HFFc6 (cell line): ENCODE data around the gene ELMOD3. TPM values are rescaled to one million over a fixed set of nuclear protein-coding genes. Genes with fewer than 3 reads are reported as not detected.
"Not testable (repeated sequence)": the region's sequence is repeated elsewhere in the genome, so short reads cannot be mapped to it uniquely, and the experiment has no call there.

ENCODE experiments used
- DNase-seq: peaks from one replicate; pipeline ENCODE4 v3.0.0-alpha.2; 2018
- H3K27ac Mint-ChIP-seq: 2 replicates; pipeline ENCODE4 v1.8.0; 2020; ENCODE audit warnings: mild to moderate bottlenecking, mixed read lengths
- H3K27me3 Mint-ChIP-seq: 2 replicates; pipeline ENCODE4 v1.8.0; 2021; ENCODE audit warnings: mild to moderate bottlenecking, moderate library complexity, mixed read lengths; ENCODE audit not compliant: insufficient read depth
- H3K36me3 Mint-ChIP-seq: 2 replicates; pipeline ENCODE4 v1.8.0; 2021; ENCODE audit warnings: low read depth, mixed read lengths
- H3K4me1 Mint-ChIP-seq: 2 replicates; pipeline ENCODE4 v1.8.0; 2020; ENCODE audit warnings: low read depth, mixed read lengths
- H3K4me3 Mint-ChIP-seq: 2 replicates; pipeline ENCODE4 v1.8.0; 2020; ENCODE audit warnings: mild to moderate bottlenecking, moderate library complexity, mixed read lengths
- H3K9me3 Mint-ChIP-seq: 2 replicates; pipeline ENCODE4 v1.8.0; 2020; ENCODE audit warnings: mild to moderate bottlenecking, mixed read lengths
- CTCF ChIP-seq: fragments of 200-600 bp; sonication (generic); IDR thresholded peaks from 2 replicates; pipeline ENCODE4 v1.5.0; 2021; ENCODE audit warnings: antibody characterized with exemption, mild to moderate bottlenecking
- total RNA-seq, 6 experiments: library from RNA; stranded (reverse); fragmentation: NEBNext Ultra II Directional; extraction: Animal tissue kit (Norgen Biotek cat#: 25700); gene quantifications; 2 replicates in 1 of 6; 3 replicates in 5 of 6; pipeline ENCODE4 v1.2.3, GENCODE V29; 2021

ELMOD3 gene
- total RNA-seq, 6 experiments from 2014 or later, result 7.0 to 10.9 (median 9.3) TPM

- no peak for TF ChIP-seq CTCF
- Mint-ChIP-seq H3K36me3 (no peaks in the 10 kb centered on the region), H3K4me3 (peak overlapping the region; percentile 57), H3K27me3 (peaks cover 2% of the 10 kb centered on the region), H3K27ac (peak overlapping the region; percentile 79), H3K9me3 (no peaks in the 10 kb centered on the region), H3K4me1 (peaks cover 15% of the 10 kb centered on the region)
- DNase-seq, result no peak
These were observed 82.4 kb downstream of the ELMOD3 start for GRCh38 chr2:85436836-85437487.

- no peaks in the 10 kb centered on the region for H3K36me3 Mint-ChIP-seq
- no peaks in the 10 kb centered on the region for H3K9me3 Mint-ChIP-seq
- no peak for TF ChIP-seq CTCF
- DNase-seq, result peak; percentile 17
- peak overlapping the region; percentile 82 for H3K27ac Mint-ChIP-seq
- H3K27me3 Mint-ChIP-seq, result peaks cover 2% of the 10 kb centered on the region
- peaks cover 15% of the 10 kb centered on the region for H3K4me1 Mint-ChIP-seq
- peak overlapping the region; percentile 65 for H3K4me3 Mint-ChIP-seq
These were observed 83.1 kb downstream of the ELMOD3 start for GRCh38 chr2:85437488-85438200.

GRCh38 chr2:85438201-85439024, 83.8 kb downstream of the ELMOD3 start:
- peak overlapping the region; percentile 65 for H3K4me3 Mint-ChIP-seq
- DNase-seq, result no peak
- H3K27me3 Mint-ChIP-seq, result peaks cover 2% of the 10 kb centered on the region
- no peaks in the 10 kb centered on the region for H3K9me3 Mint-ChIP-seq
- peaks cover 14% of the 10 kb centered on the region for H3K4me1 Mint-ChIP-seq
- H3K27ac Mint-ChIP-seq, result peak overlapping the region; percentile 82
- no peak for TF ChIP-seq CTCF
- no peaks in the 10 kb centered on the region for H3K36me3 Mint-ChIP-seq

GRCh38 chr2:85439025-85439472, 84.5 kb downstream of the ELMOD3 start:
- H3K9me3 Mint-ChIP-seq, result no peaks in the 10 kb centered on the region
- no peak for DNase-seq
- no peak overlapping the region for H3K4me3 Mint-ChIP-seq
- no peak overlapping the region for H3K27ac Mint-ChIP-seq
- peaks cover 7% of the 10 kb centered on the region for H3K4me1 Mint-ChIP-seq
- no peaks in the 10 kb centered on the region for H3K36me3 Mint-ChIP-seq
- H3K27me3 Mint-ChIP-seq, result peaks cover 3% of the 10 kb centered on the region
- no peak for TF ChIP-seq CTCF

GRCh38 chr2:85439569-85439968, 85.0 kb downstream of the ELMOD3 start:
- H3K4me1 Mint-ChIP-seq, result peaks cover 10% of the 10 kb centered on the region
- DNase-seq, H3K36me3 Mint-ChIP-seq, H3K9me3 Mint-ChIP-seq, H3K27me3 Mint-ChIP-seq, H3K4me3 Mint-ChIP-seq, H3K27ac Mint-ChIP-seq: not testable (repeated sequence)
